Measurements from ENCODE around the gene PFDN2.

DNA sequence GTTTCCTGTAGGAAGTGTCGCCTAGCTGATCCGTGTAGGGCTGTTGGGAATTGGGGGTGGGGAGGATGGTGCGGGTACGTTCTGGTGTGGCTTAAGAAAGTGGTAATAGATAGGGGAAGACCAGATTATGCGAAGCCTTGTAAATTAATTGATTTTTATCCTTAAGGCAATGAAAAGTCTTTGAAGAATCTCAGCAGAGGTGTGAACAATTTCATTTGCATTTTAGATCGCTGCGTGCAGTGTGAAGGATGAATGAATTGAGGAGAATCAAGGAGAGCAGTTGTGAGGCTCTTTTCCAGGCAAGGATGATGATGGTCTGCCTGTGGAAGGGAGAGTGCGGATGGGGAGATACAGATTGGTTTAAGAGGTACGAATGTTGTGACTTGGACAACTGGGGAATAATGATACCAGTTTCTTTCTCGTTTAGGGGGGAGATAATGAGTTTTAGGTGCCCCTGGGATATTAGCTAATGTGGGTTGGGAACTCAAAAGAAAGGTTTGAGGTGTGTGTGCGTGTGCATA is 15.4 kb upstream of the PFDN2 start:
- TF ChIP-seq, protein P1, sequence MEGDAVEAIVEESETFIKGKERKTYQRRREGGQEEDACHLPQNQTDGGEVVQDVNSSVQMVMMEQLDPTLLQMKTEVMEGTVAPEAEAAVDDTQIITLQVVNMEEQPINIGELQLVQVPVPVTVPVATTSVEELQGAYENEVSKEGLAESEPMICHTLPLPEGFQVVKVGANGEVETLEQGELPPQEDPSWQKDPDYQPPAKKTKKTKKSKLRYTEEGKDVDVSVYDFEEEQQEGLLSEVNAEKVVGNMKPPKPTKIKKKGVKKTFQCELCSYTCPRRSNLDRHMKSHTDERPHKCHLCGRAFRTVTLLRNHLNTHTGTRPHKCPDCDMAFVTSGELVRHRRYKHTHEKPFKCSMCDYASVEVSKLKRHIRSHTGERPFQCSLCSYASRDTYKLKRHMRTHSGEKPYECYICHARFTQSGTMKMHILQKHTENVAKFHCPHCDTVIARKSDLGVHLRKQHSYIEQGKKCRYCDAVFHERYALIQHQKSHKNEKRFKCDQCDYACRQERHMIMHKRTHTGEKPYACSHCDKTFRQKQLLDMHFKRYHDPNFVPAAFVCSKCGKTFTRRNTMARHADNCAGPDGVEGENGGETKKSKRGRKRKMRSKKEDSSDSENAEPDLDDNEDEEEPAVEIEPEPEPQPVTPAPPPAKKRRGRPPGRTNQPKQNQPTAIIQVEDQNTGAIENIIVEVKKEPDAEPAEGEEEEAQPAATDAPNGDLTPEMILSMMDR (IDR thresholded peaks at IDR 0.05), result no peak
- no peak for TF ChIP-seq POLR2A (IDR thresholded peaks at IDR 0.05)
